ENCODE data around the gene LEUTX. TPM values are rescaled to one million over a fixed set of nuclear protein-coding genes. Genes with fewer than 3 reads are reported as not detected.

LEUTX gene
- total RNA-seq, 1 experiment from 2014 or later = not detected

DNA sequence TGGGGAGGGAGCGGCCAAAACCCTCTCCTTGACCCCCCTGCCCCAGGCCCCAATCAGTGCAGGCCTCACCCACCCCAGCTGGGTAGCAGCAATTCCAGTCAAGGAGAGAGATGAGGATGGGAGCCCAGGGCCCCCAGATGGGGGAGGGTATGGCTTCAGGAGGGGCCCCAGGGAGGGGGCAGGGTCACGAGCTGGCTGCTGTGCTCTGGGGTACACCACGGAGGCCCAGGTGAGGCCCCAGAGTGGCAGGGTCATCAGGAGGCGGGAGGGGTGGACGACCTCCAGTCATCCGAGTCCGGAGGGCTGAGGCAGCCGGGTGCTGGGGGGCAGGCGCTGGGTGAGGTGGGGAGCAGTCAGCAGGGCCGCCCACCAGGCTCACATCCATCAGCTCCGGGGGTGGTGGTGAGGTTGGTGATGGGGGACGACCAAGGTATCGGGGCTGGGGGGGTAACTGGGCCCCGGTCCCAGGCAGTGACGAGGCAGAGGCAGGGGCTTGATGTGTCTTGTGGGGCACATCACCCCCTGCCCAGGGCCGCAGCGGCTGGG is 47.0 kb downstream of the LEUTX start:
- no peak overlapping the region for H3K27ac Mint-ChIP-seq (ENCODE audit: unreplicated experiment)
- CTCF ChIA-PET = no interaction called here
- TF ChIP-seq, protein P1, sequence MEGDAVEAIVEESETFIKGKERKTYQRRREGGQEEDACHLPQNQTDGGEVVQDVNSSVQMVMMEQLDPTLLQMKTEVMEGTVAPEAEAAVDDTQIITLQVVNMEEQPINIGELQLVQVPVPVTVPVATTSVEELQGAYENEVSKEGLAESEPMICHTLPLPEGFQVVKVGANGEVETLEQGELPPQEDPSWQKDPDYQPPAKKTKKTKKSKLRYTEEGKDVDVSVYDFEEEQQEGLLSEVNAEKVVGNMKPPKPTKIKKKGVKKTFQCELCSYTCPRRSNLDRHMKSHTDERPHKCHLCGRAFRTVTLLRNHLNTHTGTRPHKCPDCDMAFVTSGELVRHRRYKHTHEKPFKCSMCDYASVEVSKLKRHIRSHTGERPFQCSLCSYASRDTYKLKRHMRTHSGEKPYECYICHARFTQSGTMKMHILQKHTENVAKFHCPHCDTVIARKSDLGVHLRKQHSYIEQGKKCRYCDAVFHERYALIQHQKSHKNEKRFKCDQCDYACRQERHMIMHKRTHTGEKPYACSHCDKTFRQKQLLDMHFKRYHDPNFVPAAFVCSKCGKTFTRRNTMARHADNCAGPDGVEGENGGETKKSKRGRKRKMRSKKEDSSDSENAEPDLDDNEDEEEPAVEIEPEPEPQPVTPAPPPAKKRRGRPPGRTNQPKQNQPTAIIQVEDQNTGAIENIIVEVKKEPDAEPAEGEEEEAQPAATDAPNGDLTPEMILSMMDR (IDR thresholded peaks at IDR 0.05; ENCODE audit: unreplicated experiment) = no peak
- intact Hi-C loops (cut with micrococcal nuclease; ENCODE audit: unreplicated experiment) = no loop called here
- no peak for DNase-seq
- no peaks in the 10 kb centered on the region for H3K9me3 Mint-ChIP-seq (ENCODE audit: low read depth, unreplicated experiment)
- no peaks in the 10 kb centered on the region for H3K4me1 Mint-ChIP-seq (ENCODE audit: low read depth, unreplicated experiment)
- H3K36me3 Mint-ChIP-seq (ENCODE audit: insufficient read depth, unreplicated experiment) = peaks cover 31% of the 10 kb centered on the region
- no peak overlapping the region for H3K4me3 Mint-ChIP-seq (ENCODE audit: low read depth, unreplicated experiment)
- no peaks in the 10 kb centered on the region for H3K27me3 Mint-ChIP-seq (ENCODE audit: unreplicated experiment)
- no TSS peak for BruUV-seq (replicated peaks)

DNA sequence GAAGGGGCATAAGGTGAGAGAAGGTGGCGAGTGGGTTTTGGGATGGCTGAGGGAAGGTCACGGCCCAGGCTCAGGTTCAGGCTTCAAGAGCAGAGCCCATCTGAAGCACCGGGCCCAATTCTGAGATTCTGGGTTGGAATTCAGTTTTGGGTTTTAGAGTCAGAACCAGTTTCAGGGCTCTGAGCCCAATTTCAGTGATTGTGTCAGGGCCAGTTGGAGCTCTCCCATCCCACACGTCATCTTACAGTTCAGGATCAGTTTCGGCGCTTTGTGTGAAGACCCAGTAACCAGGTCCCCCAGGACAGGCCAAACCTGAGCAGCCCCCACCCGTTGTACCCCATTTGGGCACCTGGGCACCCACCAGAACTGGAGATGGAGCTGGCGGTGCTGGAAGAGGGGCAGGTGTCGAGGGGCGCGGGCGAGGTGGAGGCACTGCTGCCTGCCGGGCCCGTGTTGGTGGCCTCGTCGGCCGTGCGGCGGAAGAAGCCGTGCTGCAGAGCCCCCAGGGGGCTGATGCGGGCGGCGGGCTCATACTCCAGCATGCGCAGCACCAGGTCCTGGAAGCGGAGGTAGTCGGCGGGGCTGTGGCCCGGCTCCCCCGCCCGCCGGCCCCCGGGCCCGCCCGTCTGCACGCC is 47.8 kb downstream of the LEUTX start:
- intact Hi-C loops (cut with micrococcal nuclease; ENCODE audit: unreplicated experiment) = no loop called here
- no peak overlapping the region for H3K4me3 Mint-ChIP-seq (ENCODE audit: low read depth, unreplicated experiment)
- H3K36me3 Mint-ChIP-seq (ENCODE audit: insufficient read depth, unreplicated experiment) = peaks cover 32% of the 10 kb centered on the region
- H3K27me3 Mint-ChIP-seq (ENCODE audit: unreplicated experiment) = no peaks in the 10 kb centered on the region
- no peak overlapping the region for H3K27ac Mint-ChIP-seq (ENCODE audit: unreplicated experiment)
- no peaks in the 10 kb centered on the region for H3K4me1 Mint-ChIP-seq (ENCODE audit: low read depth, unreplicated experiment)
- no TSS peak for BruUV-seq (replicated peaks)
- no peak for DNase-seq
- TF ChIP-seq, protein P1 (IDR thresholded peaks at IDR 0.05; ENCODE audit: unreplicated experiment) = no peak
- CTCF ChIA-PET = no interaction called here
- H3K9me3 Mint-ChIP-seq (ENCODE audit: low read depth, unreplicated experiment) = no peaks in the 10 kb centered on the region

DNA sequence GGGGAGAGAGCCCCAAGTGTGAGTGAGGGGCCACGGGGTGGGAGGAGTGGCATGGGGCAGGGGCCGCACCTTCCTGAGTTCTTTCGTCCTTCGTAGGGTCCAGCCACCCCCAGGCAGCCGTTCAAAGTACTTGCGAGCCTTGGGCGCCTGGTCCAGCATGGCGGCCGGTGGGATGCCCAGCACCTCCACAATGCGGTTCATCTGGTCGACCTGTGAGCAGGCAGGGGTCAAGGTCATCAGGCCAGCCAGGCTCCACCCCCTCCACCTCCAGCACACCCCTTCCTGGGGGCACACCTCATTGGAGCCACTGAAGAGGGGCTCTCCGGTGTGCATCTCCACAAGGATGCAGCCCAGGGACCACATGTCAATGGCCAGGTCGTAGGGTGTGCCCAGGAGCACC is 48.6 kb downstream of the LEUTX start:
- intact Hi-C loops (cut with micrococcal nuclease; ENCODE audit: unreplicated experiment) = no loop called here
- no peak overlapping the region for H3K27ac Mint-ChIP-seq (ENCODE audit: unreplicated experiment)
- DNase-seq = no peak
- CTCF ChIA-PET = no interaction called here
- no peaks in the 10 kb centered on the region for H3K27me3 Mint-ChIP-seq (ENCODE audit: unreplicated experiment)
- peaks cover 4% of the 10 kb centered on the region for H3K4me1 Mint-ChIP-seq (ENCODE audit: low read depth, unreplicated experiment)
- TF ChIP-seq, protein P1 (IDR thresholded peaks at IDR 0.05; ENCODE audit: unreplicated experiment) = no peak
- no peaks in the 10 kb centered on the region for H3K9me3 Mint-ChIP-seq (ENCODE audit: low read depth, unreplicated experiment)
- no peak overlapping the region for H3K4me3 Mint-ChIP-seq (ENCODE audit: low read depth, unreplicated experiment)
- peaks cover 38% of the 10 kb centered on the region for H3K36me3 Mint-ChIP-seq (ENCODE audit: insufficient read depth, unreplicated experiment)
- BruUV-seq (replicated peaks) = no TSS peak

DNA sequence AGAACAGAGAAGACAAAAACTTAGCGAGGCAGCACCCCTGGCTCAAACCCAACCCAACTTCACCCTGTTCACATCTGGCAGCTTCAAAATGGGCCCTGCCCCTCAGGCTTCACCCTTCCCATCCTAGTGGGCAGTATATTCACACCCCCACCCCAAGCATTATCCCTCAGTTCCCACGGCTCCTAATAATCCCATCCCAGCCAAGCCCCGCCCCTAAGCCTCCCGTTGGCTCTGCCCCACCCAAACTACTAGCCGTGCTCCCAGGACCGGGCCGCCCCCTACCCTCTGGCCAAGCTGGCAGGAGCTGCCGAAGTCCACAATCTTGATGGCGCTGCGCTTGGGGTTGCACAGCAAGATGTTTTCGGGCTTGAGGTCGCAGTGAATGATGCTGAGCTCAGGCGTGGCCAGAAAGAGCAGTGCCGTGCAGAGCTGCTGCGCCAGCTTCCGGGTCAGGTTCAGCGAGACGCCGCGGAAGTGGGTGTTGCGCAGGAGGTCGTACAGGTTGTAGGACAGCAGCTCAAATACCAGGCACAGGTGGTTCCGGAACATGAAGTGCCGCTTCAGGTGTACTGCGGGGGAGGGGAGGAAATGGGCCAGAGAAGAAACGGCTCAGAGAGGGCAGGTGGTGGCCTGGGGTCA is 49.5 kb downstream of the LEUTX start:
- H3K4me3 Mint-ChIP-seq (ENCODE audit: low read depth, unreplicated experiment) = no peak overlapping the region
- H3K27ac Mint-ChIP-seq (ENCODE audit: unreplicated experiment) = no peak overlapping the region
- no peak for DNase-seq
- BruUV-seq (replicated peaks) = no TSS peak
- intact Hi-C loops (cut with micrococcal nuclease; ENCODE audit: unreplicated experiment) = no loop called here
- peaks cover 47% of the 10 kb centered on the region for H3K36me3 Mint-ChIP-seq (ENCODE audit: insufficient read depth, unreplicated experiment)
- TF ChIP-seq, protein P1 (IDR thresholded peaks at IDR 0.05; ENCODE audit: unreplicated experiment) = no peak
- CTCF ChIA-PET = interaction anchor here (1.7 kb wide), 1 partner anchor 35 kb away, joined by 4 read pairs; no protein-coding TSS in a partner anchor
- no peaks in the 10 kb centered on the region for H3K9me3 Mint-ChIP-seq (ENCODE audit: low read depth, unreplicated experiment)
- H3K27me3 Mint-ChIP-seq (ENCODE audit: unreplicated experiment) = no peaks in the 10 kb centered on the region
- H3K4me1 Mint-ChIP-seq (ENCODE audit: low read depth, unreplicated experiment) = peaks cover 13% of the 10 kb centered on the region

Data from Calu3 (cell line).